H7 (cell line): ENCODE results near the gene NEUROG1. TPM values are rescaled to one million over a fixed set of nuclear protein-coding genes. Genes with fewer than 3 reads are reported as not detected.
A peak's percentile ranks its signal among the peaks of the same experiment; 100 is the strongest.

ENCODE experiments used
- DNase-seq: peaks from one replicate; pipeline ENCODE4 v3.0.0; 2012
- H3K27me3 ChIP-seq: 2 replicates; pipeline ENCODE4 v1.6.0; 2011; ENCODE audit warnings: mild to moderate bottlenecking, low read length; ENCODE audit not compliant: control insufficient read depth, insufficient read depth
- H3K36me3 ChIP-seq: replicated peaks from 2 replicates; pipeline ENCODE4 v1.5.1; 2011; ENCODE audit warnings: low read length; ENCODE audit not compliant: control insufficient read depth, insufficient read depth
- H3K4me3 ChIP-seq: 2 replicates; pipeline ENCODE4 v1.5.1; 2011; ENCODE audit warnings: low read depth, mild to moderate bottlenecking, control low read depth, low read length, moderate library complexity; ENCODE audit not compliant: insufficient read depth
- total RNA-seq: library from RNA; depleted of rRNA; stranded (reverse); fragments of >200 nt; shearing (Covaris generic); gene quantifications from 2 replicates; pipeline ENCODE4 v1.2.3, GENCODE V29; 2014; rRNA removed

The NEUROG1 gene
- total RNA-seq, 1 experiment from 2014 or later, result not detected

GRCh38 chr5:135488727-135489465, 46.9 kb downstream of the NEUROG1 start:
- no peaks in the 10 kb centered on the region for H3K36me3 ChIP-seq
- peak overlapping the region; percentile 19 for H3K4me3 ChIP-seq
- peak; percentile 97 for DNase-seq
- H3K27me3 ChIP-seq, result peaks cover 94% of the 10 kb centered on the region

- Histone ChIP-seq H3K4me3 (no peak overlapping the region), H3K27me3 (peaks cover 93% of the 10 kb centered on the region), H3K36me3 (no peaks in the 10 kb centered on the region)
- DNase-seq, result peak; percentile 69
These were observed 47.8 kb downstream of the NEUROG1 start for GRCh38 chr5:135487839-135488514.

- no peak for DNase-seq
- no peak overlapping the region for H3K4me3 ChIP-seq
- H3K27me3 ChIP-seq, result peaks cover 90% of the 10 kb centered on the region
- H3K36me3 ChIP-seq, result no peaks in the 10 kb centered on the region
These were observed 48.7 kb downstream of the NEUROG1 start for GRCh38 chr5:135487037-135487395.

GRCh38 chr5:135486131-135487036, 49.4 kb downstream of the NEUROG1 start:
- Histone ChIP-seq H3K4me3 (no peak overlapping the region), H3K36me3 (no peaks in the 10 kb centered on the region), H3K27me3 (peaks cover 87% of the 10 kb centered on the region)
- DNase-seq, result no peak

GRCh38 chr5:135484674-135485086, 51.1 kb downstream of the NEUROG1 start:
- no peak for DNase-seq
- Histone ChIP-seq H3K27me3 (peaks cover 79% of the 10 kb centered on the region), H3K4me3 (no peak overlapping the region), H3K36me3 (no peaks in the 10 kb centered on the region)

Other genes with a start within 250 kb of the NEUROG1 start
- 202 and 322 TPM in 2 replicates for gene MACROH2A1, start 136.7 kb downstream of the NEUROG1 start, total RNA-seq
- gene DCANP1, start 88.6 kb downstream of the NEUROG1 start, total RNA-seq, result not detected in 2 replicates
- not detected in 2 replicates for gene TIFAB, start 83.6 kb downstream of the NEUROG1 start, total RNA-seq
- 2.7 and 4.2 TPM in 2 replicates for gene CXCL14, start 43.0 kb upstream of the NEUROG1 start, total RNA-seq